Measurements from ENCODE around the gene MAN1C1.
A peak's percentile ranks its signal among the peaks of the same experiment; 100 is the strongest.
"Not testable (repeated sequence)": the region's sequence is repeated elsewhere in the genome, so short reads cannot be mapped to it uniquely, and the experiment has no call there.

The MAN1C1 gene

GRCh38 chr1:25636141-25636540, 19.6 kb downstream of the MAN1C1 start:
- DNase-seq, result not testable (repeated sequence)

GRCh38 chr1:25640646-25641328, 24.2 kb downstream of the MAN1C1 start:
- DNase-seq, result no peak

- DNase-seq, result no peak
Observed at GRCh38 chr1:25641329-25641725, 24.7 kb downstream of the MAN1C1 start.

- DNase-seq, result peak; percentile 77
Observed at GRCh38 chr1:25641931-25642573, 25.5 kb downstream of the MAN1C1 start.

- peak; percentile 69 for DNase-seq
Observed at GRCh38 chr1:25642574-25643108, 26.1 kb downstream of the MAN1C1 start.

- no peak for DNase-seq
Observed at GRCh38 chr1:25643929-25644328, 27.3 kb downstream of the MAN1C1 start.

GRCh38 chr1:25644962-25645361, 28.4 kb downstream of the MAN1C1 start:
- DNase-seq, result no peak

- DNase-seq, result no peak
Observed at GRCh38 chr1:25645637-25646400, 29.2 kb downstream of the MAN1C1 start.

- no peak for DNase-seq
Observed at GRCh38 chr1:25647106-25647505, 30.5 kb downstream of the MAN1C1 start.

GRCh38 chr1:25647863-25648262, 31.3 kb downstream of the MAN1C1 start:
- no peak for DNase-seq

GRCh38 chr1:25648681-25649440, 32.3 kb downstream of the MAN1C1 start:
- DNase-seq, result no peak

- no peak for DNase-seq
Observed at GRCh38 chr1:25649505-25650288, 33.1 kb downstream of the MAN1C1 start.

- DNase-seq, result no peak
Observed at GRCh38 chr1:25650289-25650576, 33.6 kb downstream of the MAN1C1 start.

- DNase-seq, result no peak
Observed at GRCh38 chr1:25651036-25651640, 34.5 kb downstream of the MAN1C1 start.

- DNase-seq, result no peak
Observed at GRCh38 chr1:25651824-25652741, 35.5 kb downstream of the MAN1C1 start.

- no peak for DNase-seq
Observed at GRCh38 chr1:25653558-25653957, 37.0 kb downstream of the MAN1C1 start.

GRCh38 chr1:25654109-25654660, 37.6 kb downstream of the MAN1C1 start:
- DNase-seq, result no peak

- no peak for DNase-seq
Observed at GRCh38 chr1:25657121-25657882, 40.7 kb downstream of the MAN1C1 start.

All from fibroblast of skin of abdomen (primary cell).